PFSK-1 (cell line): Measurements from ENCODE around the gene NMRAL1.

Source experiments
- FOXP2 ChIP-seq: optimal IDR thresholded peaks from 2 replicates; pipeline ENCODE3; 2011; ENCODE audit warnings: borderline replicate concordance, control low read depth, inconsistent platforms; ENCODE audit not compliant: insufficient read depth; ENCODE audit errors: extremely low read length, extremely low read depth
- POLR2AphosphoS5 ChIP-seq: IDR thresholded peaks from 2 replicates; pipeline ENCODE4 v1.6.1; 2012; ENCODE audit warnings: low read depth, mild to moderate bottlenecking, control low read depth, low read length, moderate library complexity
- SIN3A ChIP-seq: IDR thresholded peaks from 2 replicates; pipeline ENCODE4 v1.6.1; 2012; ENCODE audit warnings: mild to moderate bottlenecking, low read length, moderate library complexity, borderline replicate concordance; ENCODE audit not compliant: insufficient read depth
- TAF1 ChIP-seq: IDR thresholded peaks from 2 replicates; pipeline ENCODE4 v1.6.1; 2012; ENCODE audit warnings: low read length, control low read depth, borderline replicate concordance; ENCODE audit not compliant: insufficient read depth
- TF ChIP-seq, protein P1 (sequence below), 2 experiments: IDR thresholded peaks; 2 replicates each; pipeline versions ENCODE4 v1.6.1 to v1.8.0; 2011 to 2012; ENCODE audit warnings: low read depth in 2 of 2, low read length in 2 of 2, control low read depth in 1 of 2, inconsistent platforms in 1 of 2, mild to moderate bottlenecking in 1 of 2, moderate library complexity in 1 of 2; ENCODE audit not compliant: insufficient read depth in 1 of 2

Gene NMRAL1

DNA sequence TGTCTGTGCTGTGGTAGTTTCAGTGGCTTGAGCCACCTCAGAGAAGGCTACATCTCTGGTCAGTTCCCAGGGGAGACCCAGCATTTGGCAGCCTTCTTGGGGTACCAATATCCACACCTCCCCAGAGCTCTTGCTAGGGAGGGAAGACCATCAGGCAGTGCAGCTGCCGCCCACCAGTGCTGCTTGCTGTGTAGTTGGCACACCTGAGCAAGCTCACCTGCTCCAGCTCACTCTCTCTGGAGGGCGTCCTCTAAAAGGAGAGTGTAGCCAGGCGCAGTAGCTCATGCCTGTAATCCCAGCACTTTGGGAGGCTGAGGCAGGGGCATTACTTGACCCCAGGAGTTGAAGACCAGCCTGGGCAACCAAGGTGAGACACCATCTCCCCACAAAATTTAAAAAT lies 34.4 kb upstream of the NMRAL1 start:
- TF ChIP-seq, protein P1, sequence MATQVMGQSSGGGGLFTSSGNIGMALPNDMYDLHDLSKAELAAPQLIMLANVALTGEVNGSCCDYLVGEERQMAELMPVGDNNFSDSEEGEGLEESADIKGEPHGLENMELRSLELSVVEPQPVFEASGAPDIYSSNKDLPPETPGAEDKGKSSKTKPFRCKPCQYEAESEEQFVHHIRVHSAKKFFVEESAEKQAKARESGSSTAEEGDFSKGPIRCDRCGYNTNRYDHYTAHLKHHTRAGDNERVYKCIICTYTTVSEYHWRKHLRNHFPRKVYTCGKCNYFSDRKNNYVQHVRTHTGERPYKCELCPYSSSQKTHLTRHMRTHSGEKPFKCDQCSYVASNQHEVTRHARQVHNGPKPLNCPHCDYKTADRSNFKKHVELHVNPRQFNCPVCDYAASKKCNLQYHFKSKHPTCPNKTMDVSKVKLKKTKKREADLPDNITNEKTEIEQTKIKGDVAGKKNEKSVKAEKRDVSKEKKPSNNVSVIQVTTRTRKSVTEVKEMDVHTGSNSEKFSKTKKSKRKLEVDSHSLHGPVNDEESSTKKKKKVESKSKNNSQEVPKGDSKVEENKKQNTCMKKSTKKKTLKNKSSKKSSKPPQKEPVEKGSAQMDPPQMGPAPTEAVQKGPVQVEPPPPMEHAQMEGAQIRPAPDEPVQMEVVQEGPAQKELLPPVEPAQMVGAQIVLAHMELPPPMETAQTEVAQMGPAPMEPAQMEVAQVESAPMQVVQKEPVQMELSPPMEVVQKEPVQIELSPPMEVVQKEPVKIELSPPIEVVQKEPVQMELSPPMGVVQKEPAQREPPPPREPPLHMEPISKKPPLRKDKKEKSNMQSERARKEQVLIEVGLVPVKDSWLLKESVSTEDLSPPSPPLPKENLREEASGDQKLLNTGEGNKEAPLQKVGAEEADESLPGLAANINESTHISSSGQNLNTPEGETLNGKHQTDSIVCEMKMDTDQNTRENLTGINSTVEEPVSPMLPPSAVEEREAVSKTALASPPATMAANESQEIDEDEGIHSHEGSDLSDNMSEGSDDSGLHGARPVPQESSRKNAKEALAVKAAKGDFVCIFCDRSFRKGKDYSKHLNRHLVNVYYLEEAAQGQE (IDR thresholded peaks at IDR 0.05; ENCODE audit: insufficient read depth in 1 of 2, low read depth in 2 of 2, low read length in 2 of 2) = no peak
- TF ChIP-seq TAF1 (no peak), FOXP2 (no peak), SIN3A (no peak), POLR2AphosphoS5 (no peak)

DNA sequence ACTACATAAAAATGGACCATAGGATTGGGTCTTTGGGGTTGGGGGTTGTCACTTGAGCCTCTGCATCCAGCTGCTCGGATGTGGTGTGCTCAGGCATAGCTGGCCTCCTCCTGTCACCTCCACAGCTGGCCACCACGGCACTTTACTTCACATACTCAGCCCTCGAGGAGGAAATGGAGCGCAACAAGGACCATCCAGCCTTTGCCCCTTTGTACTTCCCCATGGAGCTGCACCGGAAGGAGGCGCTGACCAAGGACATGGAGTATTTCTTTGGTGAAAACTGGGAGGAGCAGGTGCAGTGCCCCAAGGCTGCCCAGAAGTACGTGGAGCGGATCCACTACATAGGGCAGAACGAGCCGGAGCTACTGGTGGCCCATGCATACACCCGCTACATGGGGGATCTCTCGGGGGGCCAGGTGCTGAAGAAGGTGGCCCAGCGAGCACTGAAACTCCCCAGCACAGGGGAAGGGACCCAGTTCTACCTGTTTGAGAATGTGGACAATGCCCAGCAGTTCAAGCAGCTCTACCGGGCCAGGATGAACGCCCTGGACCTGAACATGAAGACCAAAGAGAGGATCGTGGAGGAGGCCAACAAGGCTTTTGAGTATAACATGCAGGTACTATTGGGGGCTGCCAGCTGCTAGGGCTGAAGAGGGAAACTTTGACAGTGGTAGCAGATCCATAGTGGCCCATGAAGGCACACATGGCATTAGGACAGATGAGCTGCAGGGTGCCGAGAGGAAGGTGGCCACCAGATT lies 33.3 kb upstream of the NMRAL1 start:
- TF ChIP-seq SIN3A (no peak), FOXP2 (no peak), POLR2AphosphoS5 (no peak), TAF1 (no peak)
- TF ChIP-seq, protein P1 (IDR thresholded peaks at IDR 0.05; ENCODE audit: insufficient read depth in 1 of 2, low read depth in 2 of 2, low read length in 2 of 2) = no peak

DNA sequence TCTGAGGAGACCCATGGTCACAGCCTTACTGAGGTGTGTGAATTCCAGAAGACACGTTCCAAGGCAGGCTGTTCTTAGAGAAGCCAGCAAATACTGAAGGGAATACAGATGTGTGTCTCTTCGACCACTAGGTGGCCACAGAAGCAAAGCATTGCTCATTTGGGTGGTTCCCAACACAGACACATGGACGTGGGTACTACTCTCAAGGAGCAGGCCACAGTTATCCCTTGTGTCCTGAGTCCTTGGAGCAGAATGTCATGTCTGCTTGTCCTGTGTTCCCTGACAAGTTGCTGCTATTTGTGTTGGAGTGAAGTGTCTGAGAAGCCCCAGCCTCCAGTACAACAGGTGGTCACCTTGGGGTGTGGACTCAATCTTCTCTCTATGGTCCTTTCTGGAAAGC lies 32.0 kb upstream of the NMRAL1 start:
- no peak for TF ChIP-seq POLR2AphosphoS5
- no peak for TF ChIP-seq SIN3A
- TF ChIP-seq, protein P1 (IDR thresholded peaks at IDR 0.05; ENCODE audit: insufficient read depth in 1 of 2, low read depth in 2 of 2, low read length in 2 of 2) = no peak
- TF ChIP-seq FOXP2 = no peak
- no peak for TF ChIP-seq TAF1

DNA sequence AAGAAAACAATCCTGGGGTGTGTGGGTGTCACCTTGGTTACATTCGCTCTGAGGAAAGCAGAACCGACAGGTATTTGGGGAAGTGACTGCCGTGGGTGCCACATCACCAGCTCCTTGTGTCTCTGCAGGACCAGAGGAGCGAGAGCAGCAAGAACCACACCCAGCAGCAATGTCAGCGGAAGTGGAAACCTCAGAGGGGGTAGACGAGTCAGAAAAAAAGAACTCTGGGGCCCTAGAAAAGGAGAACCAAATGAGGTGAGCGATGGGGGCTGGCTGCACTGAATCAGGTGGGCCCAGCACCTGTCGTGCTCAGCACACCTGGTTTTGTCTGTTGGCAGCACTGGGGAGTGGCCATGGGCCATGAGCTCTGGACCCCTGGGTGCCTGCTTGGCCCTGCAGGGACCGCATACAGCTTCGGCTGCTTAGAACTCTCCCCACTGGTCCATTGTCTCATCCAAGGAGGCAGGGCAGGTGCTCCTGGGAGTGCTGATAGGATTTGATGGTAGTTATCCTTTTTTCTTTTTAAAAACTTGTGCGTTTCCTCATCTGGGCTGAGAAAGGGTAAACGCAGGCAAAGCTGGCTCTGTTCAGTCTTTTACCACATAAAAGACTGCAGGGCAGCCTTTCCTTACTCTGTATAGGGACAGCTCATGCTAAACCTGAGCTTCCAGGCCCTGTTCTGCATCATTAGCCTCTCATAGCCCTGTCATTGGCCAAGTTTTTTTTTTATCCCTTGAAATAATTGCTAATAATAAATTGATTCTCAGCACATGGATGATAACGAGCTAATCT lies 31.1 kb upstream of the NMRAL1 start:
- TF ChIP-seq, protein P1 (IDR thresholded peaks at IDR 0.05; ENCODE audit: insufficient read depth in 1 of 2, low read depth in 2 of 2, low read length in 2 of 2) = no peak
- TF ChIP-seq POLR2AphosphoS5 (no peak), TAF1 (no peak), FOXP2 (no peak), SIN3A (no peak)
